HEK293T (cell line): ENCODE data around the gene ADAMTS1.
"Not testable (repeated sequence)": the region's sequence is repeated elsewhere in the genome, so short reads cannot be mapped to it uniquely, and the experiment has no call there.

Source experiments
- CTCF ChIA-PET: fragments of 350-600 bp; formaldehyde crosslinking; extraction: SDS; loops from one replicate; lab custom pipeline; 2021; ENCODE audit warnings: antibody characterized with exemption, inconsistent platforms; lab: Yijun Ruan, JAX
- POLR2A ChIA-PET: fragments of 350-600 bp; formaldehyde crosslinking; extraction: SDS; loops from one replicate; lab custom pipeline; 2020; ENCODE audit warnings: antibody characterized with exemption, inconsistent platforms; lab: Yijun Ruan, JAX
- DNase-seq: peaks from one replicate; pipeline ENCODE4 v3.0.0; 2012; ENCODE audit warnings: mixed read lengths; ENCODE audit errors: extremely low spot score
- ARNT ChIP-seq: fragments of 450-650 bp; IDR thresholded peaks from 2 replicates; pipeline ENCODE4 v1.6.1; 2017; ENCODE audit warnings: mild to moderate bottlenecking
- BHLHE40 ChIP-seq: fragments of 450-650 bp; IDR thresholded peaks from 2 replicates; pipeline ENCODE4 v1.6.1; 2016; ENCODE audit warnings: mild to moderate bottlenecking, moderate library complexity, borderline replicate concordance
- CTBP1 ChIP-seq: fragments of 450-650 bp; IDR thresholded peaks from 2 replicates; pipeline ENCODE4 v1.6.1; 2016; ENCODE audit warnings: borderline replicate concordance
- ELF4 ChIP-seq: fragments of 450-650 bp; IDR thresholded peaks from 2 replicates; pipeline ENCODE4 v1.6.1; 2017; ENCODE audit warnings: antibody characterized with exemption
- FOXA1 ChIP-seq: fragments of 450-650 bp; IDR thresholded peaks from 2 replicates; pipeline ENCODE4 v1.6.1; 2016; ENCODE audit warnings: mild to moderate bottlenecking
- FOXK2 ChIP-seq: fragments of 450-650 bp; IDR thresholded peaks from 2 replicates; pipeline ENCODE4 v1.6.1; 2016; ENCODE audit warnings: mild to moderate bottlenecking
- FOXM1 ChIP-seq: fragments of 450-650 bp; IDR thresholded peaks from 2 replicates; pipeline ENCODE4 v1.6.1; 2017; ENCODE audit warnings: mild to moderate bottlenecking, borderline replicate concordance
- HDGF ChIP-seq: fragments of 450-650 bp; IDR thresholded peaks from 2 replicates; pipeline ENCODE4 v1.6.1; 2017; ENCODE audit warnings: antibody characterized with exemption, borderline replicate concordance
- L3MBTL2 ChIP-seq: fragments of 450-650 bp; conservative IDR thresholded peaks from 2 replicates; pipeline ENCODE4 v1.6.1; 2016; ENCODE audit warnings: mild to moderate bottlenecking
- LEF1 ChIP-seq: fragments of 450-650 bp; IDR thresholded peaks from 2 replicates; pipeline ENCODE4 v1.6.1; 2017; ENCODE audit warnings: mild to moderate bottlenecking, borderline replicate concordance
- NFRKB ChIP-seq: fragments of 450-650 bp; IDR thresholded peaks from 2 replicates; pipeline ENCODE4 v1.6.1; 2016; ENCODE audit warnings: mild to moderate bottlenecking, moderate library complexity
- PKNOX1 ChIP-seq: fragments of 450-650 bp; IDR thresholded peaks from 2 replicates; pipeline ENCODE4 v1.6.1; 2016
- SP1 ChIP-seq: fragments of 450-650 bp; IDR thresholded peaks from 2 replicates; pipeline ENCODE4 v1.6.1; 2017
- SUZ12 ChIP-seq: fragments of 450-650 bp; IDR thresholded peaks from 2 replicates; pipeline ENCODE4 v1.6.1; 2016; ENCODE audit warnings: mild to moderate bottlenecking
- TARDBP ChIP-seq: fragments of 450-650 bp; IDR thresholded peaks from 2 replicates; pipeline ENCODE4 v1.6.1; 2016
- ZNF384 ChIP-seq: fragments of 450-650 bp; IDR thresholded peaks from 2 replicates; pipeline ENCODE4 v1.6.1; 2016

Gene ADAMTS1

GRCh38 chr21:26883768-26884167 lies 38.6 kb upstream of the ADAMTS1 start:
- TF ChIP-seq FOXM1 (no peak), L3MBTL2 (no peak), ELF4 (no peak), FOXK2 (no peak), HDGF (no peak), PKNOX1 (no peak), NFRKB (no peak), SUZ12 (no peak), LEF1 (no peak), BHLHE40 (no peak), SP1 (no peak), ZNF384 (no peak), ARNT (no peak), CTBP1 (no peak), TARDBP (no peak), FOXA1 (no peak)
- ChIA-PET CTCF (interaction anchor here (0.5 kb wide), 1 partner anchor 682 kb away, joined by 3 read pairs; no protein-coding TSS in a partner anchor), POLR2A (no interaction called here)
- no peak for DNase-seq

- CTCF ChIA-PET, result interaction anchor here (0.8 to 2.0 kb wide), 2 partner anchors 80 to 370 kb away, joined by 3 to 6 read pairs; no protein-coding TSS in a partner anchor
- POLR2A ChIA-PET, result no interaction called here
- DNase-seq, result no peak
- TF ChIP-seq LEF1, result no peak
These were observed 36.5 kb upstream of the ADAMTS1 start for GRCh38 chr21:26881504-26882228.

GRCh38 chr21:26877018-26877417 lies 31.8 kb upstream of the ADAMTS1 start:
- ChIA-PET CTCF (no interaction called here), POLR2A (no interaction called here)
- DNase-seq, result no peak
- TF ChIP-seq ZNF384, result no peak
- TF ChIP-seq FOXM1, result no peak
- no peak for TF ChIP-seq L3MBTL2
- no peak for TF ChIP-seq FOXK2

GRCh38 chr21:26874347-26874746 lies 29.1 kb upstream of the ADAMTS1 start:
- ChIA-PET CTCF (no interaction called here), POLR2A (no interaction called here)
- TF ChIP-seq ELF4, result no peak
- TF ChIP-seq SUZ12, result no peak
- no peak for TF ChIP-seq SP1
- no peak for TF ChIP-seq NFRKB
- TF ChIP-seq LEF1, result no peak
- TF ChIP-seq FOXA1, result no peak
- TF ChIP-seq L3MBTL2, result no peak
- no peak for TF ChIP-seq HDGF
- TF ChIP-seq ZNF384, result no peak
- no peak for TF ChIP-seq BHLHE40
- TF ChIP-seq ARNT, result no peak
- no peak for TF ChIP-seq PKNOX1
- TF ChIP-seq TARDBP, result no peak
- TF ChIP-seq FOXK2, result no peak
- no peak for TF ChIP-seq CTBP1
- TF ChIP-seq FOXM1, result no peak
- no peak for DNase-seq

GRCh38 chr21:26865857-26866256 lies 20.6 kb upstream of the ADAMTS1 start:
- ChIA-PET POLR2A (no interaction called here), CTCF (interaction anchor here (0.6 to 0.7 kb wide), 2 partner anchors 324 to 1849 kb away, joined by 3 to 4 read pairs; no protein-coding TSS in a partner anchor)
- TF ChIP-seq TARDBP, result no peak
- no peak for TF ChIP-seq ELF4
- no peak for TF ChIP-seq ARNT
- TF ChIP-seq FOXA1, result no peak
- TF ChIP-seq L3MBTL2, result no peak
- TF ChIP-seq FOXM1, result no peak
- TF ChIP-seq LEF1, result no peak
- TF ChIP-seq PKNOX1, result no peak
- TF ChIP-seq NFRKB, result no peak
- TF ChIP-seq SUZ12, result no peak
- no peak for DNase-seq

- POLR2A ChIA-PET, DNase-seq: not testable (repeated sequence)
- CTCF ChIA-PET, result interaction anchor here (0.6 kb wide), 1 partner anchor 22 kb away, joined by 3 read pairs; no protein-coding TSS in a partner anchor
These were observed 11.7 kb upstream of the ADAMTS1 start for GRCh38 chr21:26856871-26857350.

- POLR2A ChIA-PET, DNase-seq: not testable (repeated sequence)
- CTCF ChIA-PET, result interaction anchor here (1.3 kb wide), 1 partner anchor 9 kb away, joined by 3 read pairs; no protein-coding TSS in a partner anchor
These were observed 9.5 kb upstream of the ADAMTS1 start for GRCh38 chr21:26854695-26855094.
